GM12801 (cell line): ENCODE data around the gene MDM2.

Experiments
- CTCF ChIP-seq: IDR thresholded peaks from one replicate; pipeline ENCODE4 v1.5.1; 2011; ENCODE audit warnings: control low read depth; ENCODE audit not compliant: insufficient read length; ENCODE audit errors: extremely low read depth

Gene MDM2

GRCh38 chr12:68805592-68806120 is 2.3 kb upstream of the MDM2 start:
- TF ChIP-seq CTCF: no peak

GRCh38 chr12:68806488-68807237 is 1.3 kb upstream of the MDM2 start:
- TF ChIP-seq CTCF: no peak

GRCh38 chr12:68808388-68809189 is 612 bp downstream of the MDM2 start:
- no peak for TF ChIP-seq CTCF

- TF ChIP-seq CTCF: no peak
Observed at GRCh38 chr12:68809190-68810026, 1.4 kb downstream of the MDM2 start.

- TF ChIP-seq CTCF: no peak
Observed at GRCh38 chr12:68812553-68813241, 4.7 kb downstream of the MDM2 start.

- TF ChIP-seq CTCF: no peak
Observed at GRCh38 chr12:68813242-68813593, 5.2 kb downstream of the MDM2 start.
